SK-N-SH (cell line): ENCODE results near the gene TACC2. TPM values are rescaled to one million over a fixed set of nuclear protein-coding genes. Genes with fewer than 3 reads are reported as not detected.

Source experiments
- CTCF ChIA-PET: fragments of 300-600, 350-600 bp; formaldehyde crosslinking; extraction: SDS; loops from one replicate; lab custom pipeline; 2021; lab: Yijun Ruan, JAX
- POLR2A ChIA-PET: fragments of 350-600 bp; sonication (Branson Sonifier 250); formaldehyde crosslinking; extraction: SDS; loops from one replicate; lab custom pipeline; 2020; ENCODE audit warnings: antibody characterized with exemption, inconsistent platforms; lab: Yijun Ruan, JAX
- DNase-seq: peaks from one replicate; pipeline ENCODE4 v3.0.0; 2012
- H2AFZ ChIP-seq: fragments of 200-600 bp; sonication (generic); 2 replicates; pipeline ENCODE4 v1.8.1; 2016; ENCODE audit warnings: antibody characterized with exemption, mild to moderate bottlenecking, low read depth
- H3F3A ChIP-seq: fragments of 200-600 bp; sonication (generic); replicated peaks from 2 replicates; pipeline ENCODE3; 2016; ENCODE audit warnings: antibody characterized with exemption, mild to moderate bottlenecking; ENCODE audit not compliant: insufficient read depth
- H3K27ac ChIP-seq, 2 experiments: fragments of 200-500 bp in 1 of 2; fragments of 200-600 bp in 1 of 2; sonication (Bioruptor generic) in 1 of 2; sonication (generic), shearing (Covaris generic) in 1 of 2; 2 replicates each; pipeline versions ENCODE4 v1.5.1 to v1.6.1; 2014 to 2016; ENCODE audit warnings: low read depth in 2 of 2, inconsistent platforms in 1 of 2, low read length in 1 of 2, mild to moderate bottlenecking in 1 of 2, mixed read lengths in 1 of 2
- H3K27me3 ChIP-seq: fragments of 200-600 bp; sonication (generic), shearing (Covaris generic); 2 replicates; pipeline ENCODE4 v1.6.1; 2016; ENCODE audit warnings: mixed run types; ENCODE audit not compliant: insufficient read depth
- H3K36me3 ChIP-seq, 2 experiments: fragments of 200-500 bp in 1 of 2; fragments of 200-600 bp in 1 of 2; sonication (Bioruptor generic) in 1 of 2; sonication (generic) in 1 of 2; replicated peaks in 1 of 2; 2 replicates each; pipeline versions ENCODE3 to v1.5.1; 2014 to 2016; ENCODE audit warnings: low read length in 1 of 2, mild to moderate bottlenecking in 1 of 2; ENCODE audit not compliant: insufficient read depth in 2 of 2, control insufficient read depth in 1 of 2
- H3K4me1 ChIP-seq, 2 experiments: fragments of 200-500 bp in 1 of 2; fragments of 200-600 bp in 1 of 2; sonication (Bioruptor generic) in 1 of 2; sonication (generic), shearing (Covaris generic) in 1 of 2; 2 replicates each; pipeline versions ENCODE4 v1.5.1 to v1.6.1; 2014 to 2016; ENCODE audit warnings: low read depth in 1 of 2, low read length in 1 of 2, mixed run types in 1 of 2; ENCODE audit not compliant: insufficient read depth in 2 of 2, control insufficient read depth in 1 of 2
- H3K4me2 ChIP-seq: fragments of 200-600 bp; sonication (generic), shearing (Covaris generic); 2 replicates; pipeline ENCODE4 v1.6.1; 2017; ENCODE audit warnings: mixed run types
- H3K4me3 ChIP-seq, 2 experiments: fragments of 200-500 bp in 1 of 2; fragments of 200-600 bp in 1 of 2; sonication (Bioruptor generic) in 1 of 2; sonication (generic), shearing (Covaris generic) in 1 of 2; 2 replicates each; pipeline versions ENCODE4 v1.5.1 to v1.8.1; 2014 to 2016; ENCODE audit warnings: low read depth in 2 of 2, inconsistent platforms in 1 of 2, low read length in 1 of 2, mild to moderate bottlenecking in 1 of 2, mixed read lengths in 1 of 2, moderate library complexity in 1 of 2
- H3K79me2 ChIP-seq: fragments of 200-600 bp; sonication (generic); 2 replicates; pipeline ENCODE4 v1.8.1; 2017; ENCODE audit warnings: mild to moderate bottlenecking; ENCODE audit not compliant: insufficient read depth
- H3K9ac ChIP-seq: fragments of 200-600 bp; sonication (generic); 2 replicates; pipeline ENCODE4 v1.6.1; 2017; ENCODE audit warnings: mixed run types
- H3K9me2 ChIP-seq: fragments of 200-600 bp; sonication (generic); 2 replicates; pipeline ENCODE4 v1.6.1; 2017; ENCODE audit warnings: mixed run types
- H3K9me3 ChIP-seq: fragments of 200-600 bp; sonication (generic); 2 replicates; pipeline ENCODE4 v1.6.1; 2017; ENCODE audit warnings: mixed run types, mild to moderate bottlenecking, moderate library complexity
- H4K20me1 ChIP-seq: fragments of 200-600 bp; sonication (generic); 2 replicates; pipeline ENCODE4 v1.6.1; 2017; ENCODE audit warnings: mild to moderate bottlenecking, mixed run types; ENCODE audit not compliant: insufficient read depth
- CTCF ChIP-seq: fragments of 200-600 bp; sonication (generic); IDR thresholded peaks from 2 replicates; pipeline ENCODE4 v1.6.1; 2017; ENCODE audit warnings: antibody characterized with exemption, mild to moderate bottlenecking, moderate library complexity
- FOSL2 ChIP-seq: IDR thresholded peaks from 2 replicates; pipeline ENCODE4 v1.4.0; 2012; ENCODE audit warnings: low read depth, mild to moderate bottlenecking, moderate library complexity, borderline replicate concordance
- GATA2 ChIP-seq: sonication (generic); formaldehyde crosslinking; IDR thresholded peaks from 2 replicates; pipeline ENCODE4 v1.5.0; 2020; ENCODE audit warnings: mild to moderate bottlenecking, missing genetic modification reagents
- JUND ChIP-seq: IDR thresholded peaks from 2 replicates; pipeline ENCODE4 v1.4.0; 2012
- MAX ChIP-seq: IDR thresholded peaks from 2 replicates; pipeline ENCODE4 v1.4.0; 2012; ENCODE audit warnings: low read depth
- MXI1 ChIP-seq: IDR thresholded peaks from 2 replicates; pipeline ENCODE4 v1.6.1; 2012; ENCODE audit warnings: mild to moderate bottlenecking, low read depth, low read length, improper control_type of control experiment
- NFIC ChIP-seq: IDR thresholded peaks from 2 replicates; pipeline ENCODE4 v1.4.0; 2012; ENCODE audit warnings: borderline replicate concordance
- NRF1 ChIP-seq: IDR thresholded peaks from 2 replicates; pipeline ENCODE4 v1.6.1; 2012; ENCODE audit warnings: low read depth, mild to moderate bottlenecking, low read length
- POLR2AphosphoS5 ChIP-seq: IDR thresholded peaks from 2 replicates; pipeline ENCODE4 v1.6.1; 2012; ENCODE audit warnings: low read depth, low read length
- RAD21 ChIP-seq: IDR thresholded peaks from 2 replicates; pipeline ENCODE4 v1.6.1; 2012; ENCODE audit warnings: mild to moderate bottlenecking, low read length
- RCOR1 ChIP-seq: fragments of 150-350 bp; IDR thresholded peaks from 2 replicates; pipeline ENCODE4 v1.6.1; 2017; ENCODE audit warnings: antibody characterized with exemption, low read length
- RXRA ChIP-seq: IDR thresholded peaks from 2 replicates; pipeline ENCODE4 v1.4.0; 2012; ENCODE audit warnings: low read depth, mild to moderate bottlenecking, borderline replicate concordance
- SMC3 ChIP-seq: IDR thresholded peaks from 2 replicates; pipeline ENCODE4 v1.6.1; 2012; ENCODE audit warnings: low read depth, low read length, improper control_type of control experiment
- TAF1 ChIP-seq: IDR thresholded peaks from 2 replicates; pipeline ENCODE4 v1.6.1; 2012; ENCODE audit warnings: low read depth, mild to moderate bottlenecking, low read length, moderate library complexity, borderline replicate concordance
- TCF12 ChIP-seq: IDR thresholded peaks from 2 replicates; pipeline ENCODE4 v1.4.0; 2012
- USF1 ChIP-seq: IDR thresholded peaks from 2 replicates; pipeline ENCODE4 v1.4.0; 2012; ENCODE audit warnings: low read depth, borderline replicate concordance
- WGBS: methylation state at CpG from one replicate; pipeline ENCODE4 v1.1.6; 2017; ENCODE audit warnings: low lambda C conversion rate; 5-methylcytosine and 5-hydroxymethylcytosine counted together
- polyA plus RNA-seq, 3 experiments: library from polyadenylated mRNA; depleted of rRNA; stranded (reverse); fragments of >200 nt; gene quantifications; 2 replicates each; pipeline ENCODE4 v1.2.3, GENCODE V29; 2012

The TACC2 gene
- polyA plus RNA-seq, 1 of the 3 experiments (the other 2 are of a cell fraction), result 8.8 TPM

- Histone ChIP-seq H3K4me2 (peak overlapping the region; percentile 99), H3K9me3 (no peaks in the 10 kb centered on the region), H3K27ac (peak overlapping the region; percentile 75 to 79), H3K4me3 (peak overlapping the region; percentile 81 to 82), H2AFZ (peak overlapping the region; percentile 98; the same call in 1 of the 2 replicates), H3K4me1 (peaks cover 6 to 31% of the 10 kb centered on the region in 2 experiments; a peak in 2 of 4 replicates), H4K20me1 (no peaks in the 10 kb centered on the region), H3F3A (peaks cover 13% of the 10 kb centered on the region), H3K9ac (peak overlapping the region; percentile 99), H3K79me2 (peaks cover 41% of the 10 kb centered on the region), H3K27me3 (no peaks in the 10 kb centered on the region), H3K36me3 (no peaks in the 10 kb centered on the region), H3K9me2 (no peaks in the 10 kb centered on the region)
- TF ChIP-seq MXI1 (peak; percentile 56; the same call in 1 of the 2 replicates), MAX (peak; percentile 55; the same call in 1 of the 2 replicates), RCOR1 (peak; percentile 34; the same call in 1 of the 2 replicates), NFIC (no peak), TCF12 (no peak; the same call in 1 of the 2 replicates), TAF1 (peak; percentile 38; the same call in 1 of the 2 replicates), RAD21 (peak; percentile 55), FOSL2 (peak; percentile 37; the same call in 1 of the 2 replicates), SMC3 (peak; percentile 33; the same call in 1 of the 2 replicates), GATA2 (CRISPR knock-in tag) (no peak), CTCF (peak; percentile 24), USF1 (no peak), RXRA (peak; percentile 60; the same call in 1 of the 2 replicates), JUND (0 out of 2 replicates have a peak, but pooled peaks have one; percentile 17), POLR2AphosphoS5 (peak; percentile 16; the same call in 1 of the 2 replicates), NRF1 (peak; percentile 60)
- DNase-seq, result peak; percentile 93
- WGBS, result 0% methylated on average over 15 of the region's 63 CpGs
- CTCF ChIA-PET, result interaction anchor here (0.5 to 3.2 kb wide), 30 partner anchors 8 to 212 kb away, joined by 3 to 21 read pairs (median 6); partner anchors contain the start of gene NSMCE4A
- POLR2A ChIA-PET, result interaction anchor here (0.7 to 2.0 kb wide), 5 partner anchors 14 to 185 kb away, joined by 3 to 25 read pairs (median 4); partner anchors contain the start of gene ATE1
Observed at GRCh38 chr10:122112625-122113160, 123.7 kb downstream of the TACC2 start.
